Measurements from ENCODE around the gene TRIOBP. TPM values are rescaled to one million over a fixed set of nuclear protein-coding genes. Genes with fewer than 3 reads are reported as not detected.
"Not testable (repeated sequence)": the region's sequence is repeated elsewhere in the genome, so short reads cannot be mapped to it uniquely, and the experiment has no call there.

The TRIOBP gene
- total RNA-seq, 2 donors from 2014 or later: 114 to 115 TPM

- no peak for DNase-seq (ENCODE audit: low spot score)
These were observed 99.2 kb downstream of the TRIOBP start for GRCh38 chr22:37796079-37796478.

DNA sequence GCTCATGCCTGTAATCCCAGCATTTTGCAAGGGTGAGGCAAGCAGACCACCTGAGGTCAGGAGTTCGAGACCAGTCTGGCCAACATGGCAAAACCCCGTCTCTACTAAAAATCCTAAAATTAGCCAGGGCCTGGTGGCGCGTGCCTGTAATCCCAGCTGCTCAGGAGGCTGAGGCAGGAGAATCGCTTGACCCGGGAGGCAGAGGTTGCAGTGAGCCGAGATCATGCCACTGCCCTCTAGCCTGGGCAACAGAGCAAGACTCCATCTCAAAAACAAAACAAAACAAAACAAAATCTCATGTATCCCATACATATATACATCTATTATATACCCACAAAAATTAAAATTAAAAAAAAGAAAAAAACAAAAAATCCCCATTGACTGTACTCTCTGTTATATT lies 100.4 kb downstream of the TRIOBP start:
- H3K4me3 ChIP-seq; H3K4me1 ChIP-seq (replicated peaks); intact Hi-C loops (cut with DNase I); H3K27me3 ChIP-seq (replicated peaks; ENCODE audit: insufficient read depth); H3K9me3 ChIP-seq; H3K27ac ChIP-seq; DNase-seq (ENCODE audit: low spot score); H3K36me3 ChIP-seq: not testable (repeated sequence)
- 90% methylated on average over 7 of the region's 7 CpGs for WGBS

More at GRCh38 chr22:37796079-37796478, 99.2 kb downstream of the TRIOBP start:
- 62% methylated on average over 3 of the region's 3 CpGs for WGBS
- H3K9me3 ChIP-seq: no peaks in the 10 kb centered on the region
- no peaks in the 10 kb centered on the region for H3K27me3 ChIP-seq (replicated peaks; ENCODE audit: insufficient read depth)
- no peaks in the 10 kb centered on the region for H3K36me3 ChIP-seq
- H3K4me1 ChIP-seq (replicated peaks): no peaks in the 10 kb centered on the region
- no peak overlapping the region for H3K4me3 ChIP-seq
- TF ChIP-seq, protein P1, sequence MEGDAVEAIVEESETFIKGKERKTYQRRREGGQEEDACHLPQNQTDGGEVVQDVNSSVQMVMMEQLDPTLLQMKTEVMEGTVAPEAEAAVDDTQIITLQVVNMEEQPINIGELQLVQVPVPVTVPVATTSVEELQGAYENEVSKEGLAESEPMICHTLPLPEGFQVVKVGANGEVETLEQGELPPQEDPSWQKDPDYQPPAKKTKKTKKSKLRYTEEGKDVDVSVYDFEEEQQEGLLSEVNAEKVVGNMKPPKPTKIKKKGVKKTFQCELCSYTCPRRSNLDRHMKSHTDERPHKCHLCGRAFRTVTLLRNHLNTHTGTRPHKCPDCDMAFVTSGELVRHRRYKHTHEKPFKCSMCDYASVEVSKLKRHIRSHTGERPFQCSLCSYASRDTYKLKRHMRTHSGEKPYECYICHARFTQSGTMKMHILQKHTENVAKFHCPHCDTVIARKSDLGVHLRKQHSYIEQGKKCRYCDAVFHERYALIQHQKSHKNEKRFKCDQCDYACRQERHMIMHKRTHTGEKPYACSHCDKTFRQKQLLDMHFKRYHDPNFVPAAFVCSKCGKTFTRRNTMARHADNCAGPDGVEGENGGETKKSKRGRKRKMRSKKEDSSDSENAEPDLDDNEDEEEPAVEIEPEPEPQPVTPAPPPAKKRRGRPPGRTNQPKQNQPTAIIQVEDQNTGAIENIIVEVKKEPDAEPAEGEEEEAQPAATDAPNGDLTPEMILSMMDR (IDR thresholded peaks at IDR 0.05): no peak
- no peak for TF ChIP-seq POLR2A (IDR thresholded peaks at IDR 0.05)
- TF ChIP-seq POLR2AphosphoS5 (IDR thresholded peaks at IDR 0.05): no peak
- intact Hi-C loops (cut with DNase I): no loop called here
- no peak overlapping the region for H3K27ac ChIP-seq

- no peak for DNase-seq (ENCODE audit: low spot score)
- no peaks in the 10 kb centered on the region for H3K27me3 ChIP-seq (replicated peaks; ENCODE audit: insufficient read depth)
- intact Hi-C loops (cut with DNase I): no loop called here
These were observed 101.1 kb downstream of the TRIOBP start for GRCh38 chr22:37797874-37798500.

GRCh38 chr22:37799979-37800378 lies 103.1 kb downstream of the TRIOBP start:
- not testable (repeated sequence) for DNase-seq (ENCODE audit: low spot score)

More at GRCh38 chr22:37797874-37798500, 101.1 kb downstream of the TRIOBP start:
- H3K36me3 ChIP-seq: no peaks in the 10 kb centered on the region
- H3K9me3 ChIP-seq: no peaks in the 10 kb centered on the region
- no peak overlapping the region for H3K4me3 ChIP-seq
- TF ChIP-seq POLR2A (IDR thresholded peaks at IDR 0.05): no peak
- H3K4me1 ChIP-seq (replicated peaks): no peaks in the 10 kb centered on the region
- WGBS: 49% methylated on average over 14 of the region's 14 CpGs
- H3K27ac ChIP-seq: no peak overlapping the region

DNA sequence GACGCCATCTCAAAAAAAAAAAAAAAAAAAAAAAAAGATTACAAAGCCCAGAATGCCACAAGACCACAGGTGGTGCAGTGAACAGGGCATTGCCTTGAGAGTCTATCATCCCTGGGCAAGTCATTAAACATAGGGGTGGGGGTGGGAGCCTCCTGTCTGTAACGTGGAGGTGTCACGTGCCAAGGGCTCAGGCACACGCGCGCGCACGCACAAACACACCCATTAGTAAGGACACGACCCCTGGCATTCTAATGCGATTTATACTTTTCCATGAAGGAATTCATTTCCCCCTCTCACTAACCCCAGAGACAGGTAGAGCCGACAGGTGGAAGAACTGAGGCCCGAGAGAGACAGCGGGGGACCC lies 105.1 kb downstream of the TRIOBP start:
- H3K27me3 ChIP-seq (replicated peaks; ENCODE audit: insufficient read depth): no peaks in the 10 kb centered on the region
- TF ChIP-seq, protein P1 (IDR thresholded peaks at IDR 0.05): peak in 1 of 4 experiments; percentile 8
- no peak for TF ChIP-seq POLR2A (IDR thresholded peaks at IDR 0.05)
- peak overlapping the region; percentile 57 to 63 for H3K4me3 ChIP-seq
- peak overlapping the region; percentile 82 to 94 for H3K27ac ChIP-seq
- DNase-seq (ENCODE audit: low spot score): no peak
- no peaks in the 10 kb centered on the region for H3K4me1 ChIP-seq (replicated peaks)
- intact Hi-C loops (cut with DNase I): no loop called here
- 2% methylated on average over 12 of the region's 13 CpGs for WGBS
- H3K9me3 ChIP-seq: no peaks in the 10 kb centered on the region
- no peaks in the 10 kb centered on the region for H3K36me3 ChIP-seq

More at GRCh38 chr22:37799979-37800378, 103.1 kb downstream of the TRIOBP start:
- 76% methylated on average over 9 of the region's 9 CpGs for WGBS
- H3K27ac ChIP-seq; H3K9me3 ChIP-seq; H3K36me3 ChIP-seq; H3K4me1 ChIP-seq (replicated peaks); H3K27me3 ChIP-seq (replicated peaks; ENCODE audit: insufficient read depth); intact Hi-C loops (cut with DNase I); H3K4me3 ChIP-seq: not testable (repeated sequence)

- Histone ChIP-seq H3K4me1 (replicated peaks) (no peaks in the 10 kb centered on the region), H3K36me3 (no peaks in the 10 kb centered on the region), H3K27ac (peak overlapping the region; percentile 82 to 94), H3K9me3 (no peaks in the 10 kb centered on the region), H3K4me3 (peak overlapping the region; percentile 57 to 63), H3K27me3 (replicated peaks; ENCODE audit: insufficient read depth) (no peaks in the 10 kb centered on the region)
- intact Hi-C loops (cut with DNase I): no loop called here
- no peak for DNase-seq (ENCODE audit: low spot score)
- peak; percentile 48 for TF ChIP-seq POLR2A (IDR thresholded peaks at IDR 0.05)
- TF ChIP-seq, protein P1 (IDR thresholded peaks at IDR 0.05): peak in 1 of 4 experiments; percentile 10
- no peak for TF ChIP-seq POLR2AphosphoS5 (IDR thresholded peaks at IDR 0.05)
- 2% methylated on average over 62 of the region's 63 CpGs for WGBS
These were observed 105.7 kb downstream of the TRIOBP start for GRCh38 chr22:37802310-37803194.
